CD4-positive, alpha-beta T cell treated with Interleukin-10 for 1 hour (primary cell): ENCODE results near the gene GGTLC2.
"Not testable (repeated sequence)": the region's sequence is repeated elsewhere in the genome, so short reads cannot be mapped to it uniquely, and the experiment has no call there.

Source experiments
- DNase-seq: peaks from one replicate; pipeline ENCODE4 v3.0.0-alpha.2; 2020

GGTLC2 gene

DNA sequence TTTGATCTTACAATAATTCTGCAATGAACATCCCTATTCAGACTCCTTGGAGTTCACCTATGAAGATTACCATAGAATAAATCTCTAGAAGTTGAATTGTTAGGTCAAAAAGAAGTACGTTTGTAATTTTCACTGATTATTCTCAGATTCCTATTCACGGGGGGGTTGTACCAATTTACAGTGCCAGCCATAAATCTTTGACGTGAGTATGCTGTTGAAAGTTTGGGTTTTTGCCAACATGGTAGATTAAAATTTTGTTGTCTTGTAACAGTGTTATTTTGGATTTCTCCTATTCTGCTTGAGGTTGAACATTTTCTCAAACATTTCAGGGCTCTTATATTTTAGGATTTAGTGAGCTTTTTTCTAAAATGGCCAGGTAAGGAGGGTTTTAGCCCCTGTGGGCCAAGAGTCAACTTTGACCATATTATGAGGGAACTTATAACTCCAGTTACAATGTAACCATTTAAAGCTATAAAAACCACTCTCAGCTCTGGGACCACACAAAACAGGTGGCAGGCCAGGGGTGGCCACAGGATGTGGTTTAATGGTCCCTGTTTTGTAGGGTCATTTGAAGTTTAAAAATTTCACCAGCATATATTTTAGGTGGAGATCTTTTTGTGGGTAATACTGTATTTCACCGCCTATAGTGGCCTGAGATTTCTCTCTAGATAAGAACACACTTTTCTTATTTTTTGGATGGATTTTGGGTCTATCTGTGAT, 25.8 kb downstream of the GGTLC2 start:
- no peak for DNase-seq

DNA sequence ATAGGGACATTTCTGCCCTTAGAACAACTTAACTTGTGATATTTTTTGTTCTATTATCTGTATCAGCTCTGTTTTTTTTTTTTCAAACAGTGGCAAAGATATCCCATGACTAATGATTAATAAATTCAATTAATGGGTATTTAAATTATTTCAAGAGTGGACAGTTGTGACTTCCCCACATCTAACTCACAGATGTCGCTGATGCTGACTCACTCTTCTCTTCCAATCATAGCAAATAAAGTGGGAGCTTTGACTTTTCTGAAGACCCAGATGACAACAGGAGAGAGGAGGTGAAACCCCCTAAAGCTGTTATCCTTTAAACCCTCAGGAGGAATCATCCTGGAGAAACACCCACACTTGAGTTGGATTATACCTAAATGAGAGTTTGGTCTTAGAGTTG, 27.1 kb downstream of the GGTLC2 start:
- no peak for DNase-seq

DNA sequence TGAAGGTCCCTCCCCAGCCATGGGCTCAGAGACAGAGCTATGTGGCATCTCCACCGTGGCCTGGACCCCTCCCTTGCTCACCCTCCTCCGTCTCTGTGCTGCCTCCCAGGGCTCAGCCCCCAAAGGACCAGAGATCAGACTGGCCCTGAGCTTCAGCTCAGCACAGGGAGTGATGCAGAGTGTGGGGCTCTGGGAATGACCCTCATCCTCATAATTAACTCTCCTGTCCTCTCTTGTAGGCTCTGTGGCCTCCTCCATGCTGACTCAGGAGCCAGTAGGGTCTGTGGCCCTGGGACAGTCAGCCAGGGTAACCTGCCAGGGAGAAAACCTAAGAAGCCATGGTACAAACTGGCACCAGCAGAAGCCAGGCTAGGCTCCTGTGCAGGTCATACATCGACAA, 28.7 kb downstream of the GGTLC2 start:
- no peak for DNase-seq

DNA sequence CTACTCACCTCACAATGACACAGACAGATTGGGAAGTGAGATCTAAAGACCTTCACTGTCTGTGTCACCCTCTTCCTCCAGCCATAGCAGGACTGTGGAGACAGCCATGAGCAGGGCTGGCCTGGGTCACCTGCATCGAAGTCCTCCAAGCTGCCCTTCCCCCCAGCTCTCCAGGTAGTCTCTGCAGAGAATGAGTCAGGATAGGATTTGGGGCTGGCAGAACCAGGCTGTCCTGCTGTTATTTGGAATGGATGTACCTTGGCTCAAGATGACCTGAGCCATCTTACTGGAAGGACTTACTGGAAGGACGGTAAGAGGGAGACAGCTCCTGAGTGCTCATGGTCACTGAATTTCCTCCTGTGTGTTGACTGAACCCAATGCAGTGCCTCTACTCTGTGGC, 29.2 kb downstream of the GGTLC2 start:
- DNase-seq, result no peak

DNA sequence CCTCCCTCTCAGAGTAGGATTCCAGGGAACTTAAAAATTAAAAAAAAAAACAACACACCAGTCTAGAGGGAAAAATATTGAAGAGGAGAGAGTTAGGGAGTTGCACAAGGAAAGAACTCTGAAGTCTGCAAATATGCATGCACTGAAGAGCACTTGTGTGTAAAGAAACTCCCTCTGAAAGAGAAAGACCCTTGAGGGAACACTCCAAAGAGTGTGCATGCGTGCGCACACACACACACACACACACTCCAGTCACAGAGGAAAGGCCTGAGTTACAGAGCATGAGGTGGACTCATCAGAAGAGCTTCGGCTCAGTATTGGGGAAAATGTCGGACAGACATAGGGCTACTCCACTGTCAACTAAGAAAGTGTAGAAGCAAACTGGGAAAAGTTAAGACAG, 30.1 kb downstream of the GGTLC2 start:
- no peak for DNase-seq

DNA sequence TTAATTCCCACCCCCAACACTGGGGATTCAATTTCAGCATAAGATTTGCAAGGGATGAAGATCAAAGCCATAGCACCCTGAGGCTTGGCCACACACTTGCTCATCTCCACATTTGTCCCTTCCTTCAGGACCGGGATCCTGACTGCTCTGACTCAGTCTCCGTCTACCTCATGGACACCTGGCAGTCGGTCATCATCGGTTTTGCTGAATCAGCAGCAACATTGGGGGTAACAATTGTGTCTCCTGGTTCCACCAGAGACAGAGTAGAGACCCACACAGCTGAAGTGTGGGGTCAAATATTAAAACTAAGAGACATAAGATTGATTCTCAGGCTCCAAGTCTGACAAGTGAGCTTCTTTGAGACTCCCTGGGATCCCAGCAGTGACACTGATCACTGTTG, 34.6 kb downstream of the GGTLC2 start:
- DNase-seq, result no peak

DNA sequence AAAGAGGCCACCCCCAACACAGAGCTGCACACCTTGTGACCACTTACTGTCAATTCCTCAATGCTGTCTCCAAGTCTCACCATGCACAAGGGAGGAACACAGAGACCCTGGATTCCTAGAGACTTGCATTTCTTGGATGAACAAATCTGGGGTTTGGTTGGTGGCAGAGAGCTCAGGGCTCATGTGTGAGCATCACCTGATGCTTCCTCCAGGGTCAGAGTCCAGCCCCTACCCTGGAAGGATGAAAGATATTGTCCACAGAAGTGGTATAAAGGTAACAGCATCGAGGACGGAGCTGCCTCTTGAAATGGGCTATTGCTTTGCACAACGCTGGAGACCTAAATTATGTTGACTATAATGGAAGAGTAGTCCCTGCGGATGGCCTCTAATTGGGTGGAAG, 36.0 kb downstream of the GGTLC2 start:
- DNase-seq, result no peak

DNA sequence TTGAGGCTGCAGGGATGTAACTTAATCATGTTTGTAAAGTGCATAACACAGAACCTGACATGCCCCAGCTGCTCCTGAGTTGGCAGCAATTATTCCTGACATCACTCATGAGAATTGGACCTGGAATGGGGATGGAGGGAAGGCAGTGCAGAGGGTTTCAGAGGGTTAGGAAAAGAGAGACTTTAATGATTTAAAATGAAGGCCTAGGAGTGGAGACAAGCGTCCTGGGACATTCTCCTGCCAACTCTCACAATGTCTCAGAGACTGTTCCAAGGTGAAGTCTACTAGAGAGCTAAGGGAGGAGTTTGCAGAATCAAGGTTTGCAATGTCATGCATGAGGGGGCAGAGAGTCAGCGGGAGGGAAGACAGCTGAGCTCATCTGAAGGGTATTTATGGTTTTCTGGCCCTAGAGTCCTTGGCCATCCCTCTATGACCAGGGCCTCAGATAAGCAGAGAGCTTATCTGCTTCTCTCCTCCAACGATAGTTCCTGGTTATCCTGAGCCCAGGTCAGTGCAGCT, 36.9 kb downstream of the GGTLC2 start:
- DNase-seq, result no peak

DNA sequence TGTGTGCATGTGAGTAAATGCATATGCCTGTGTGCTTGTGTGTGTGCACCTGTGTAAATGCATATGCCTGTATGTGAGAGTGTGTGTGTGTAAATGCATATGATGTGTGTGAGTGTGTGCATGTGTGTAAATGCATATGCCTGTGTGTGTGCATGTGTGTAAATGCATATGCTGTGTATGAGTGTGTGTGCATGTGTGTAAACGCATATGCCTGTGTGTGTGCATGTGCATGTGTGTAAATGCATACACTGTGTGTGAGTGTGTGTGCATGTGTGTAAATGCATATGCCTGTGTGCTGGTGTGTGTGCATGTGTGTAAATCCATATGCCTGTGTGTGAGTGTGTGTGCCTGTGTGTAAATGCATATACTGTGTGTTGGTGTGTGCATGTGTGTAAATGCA, 37.8 kb downstream of the GGTLC2 start:
- no peak for DNase-seq

DNA sequence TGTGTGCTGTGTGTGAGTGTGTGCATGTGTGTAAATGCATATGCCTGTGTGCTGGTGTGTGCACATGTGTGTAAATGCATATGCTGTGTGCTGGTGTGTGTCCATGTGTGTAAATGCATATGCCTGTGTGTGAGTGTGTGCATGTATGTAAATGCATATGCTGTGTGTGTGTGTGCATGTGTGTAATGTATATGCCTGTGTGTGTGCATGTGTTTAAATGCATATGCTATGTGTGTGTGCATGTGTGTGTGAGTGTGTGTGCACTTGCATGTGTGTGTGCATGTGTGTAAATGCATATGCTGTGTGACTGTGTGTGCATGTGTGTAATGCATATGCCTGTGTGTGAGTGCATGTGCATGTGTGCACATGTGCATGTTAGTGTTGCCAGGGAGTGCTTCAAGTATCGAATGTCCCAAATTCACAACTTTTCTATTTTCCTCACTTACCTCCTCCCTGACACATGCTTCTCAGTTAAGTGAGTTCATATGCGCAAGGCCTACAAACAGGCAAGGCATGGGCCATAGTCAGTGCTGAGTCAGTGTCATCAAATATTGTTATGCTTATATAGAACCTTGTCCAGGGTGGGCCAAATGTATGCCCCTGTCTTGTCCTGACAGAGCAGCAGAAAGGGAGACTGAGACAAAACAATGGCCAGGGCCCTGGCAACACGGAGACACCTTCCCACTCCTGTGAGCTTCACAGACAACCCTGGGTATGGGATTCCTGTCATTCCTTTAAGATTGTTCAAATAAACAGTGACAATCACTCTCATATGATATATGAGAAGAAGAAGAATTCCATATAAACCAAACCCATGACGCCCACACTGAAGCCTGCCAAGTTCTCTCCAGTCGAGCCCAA, 38.6 kb downstream of the GGTLC2 start:
- no peak for DNase-seq

DNA sequence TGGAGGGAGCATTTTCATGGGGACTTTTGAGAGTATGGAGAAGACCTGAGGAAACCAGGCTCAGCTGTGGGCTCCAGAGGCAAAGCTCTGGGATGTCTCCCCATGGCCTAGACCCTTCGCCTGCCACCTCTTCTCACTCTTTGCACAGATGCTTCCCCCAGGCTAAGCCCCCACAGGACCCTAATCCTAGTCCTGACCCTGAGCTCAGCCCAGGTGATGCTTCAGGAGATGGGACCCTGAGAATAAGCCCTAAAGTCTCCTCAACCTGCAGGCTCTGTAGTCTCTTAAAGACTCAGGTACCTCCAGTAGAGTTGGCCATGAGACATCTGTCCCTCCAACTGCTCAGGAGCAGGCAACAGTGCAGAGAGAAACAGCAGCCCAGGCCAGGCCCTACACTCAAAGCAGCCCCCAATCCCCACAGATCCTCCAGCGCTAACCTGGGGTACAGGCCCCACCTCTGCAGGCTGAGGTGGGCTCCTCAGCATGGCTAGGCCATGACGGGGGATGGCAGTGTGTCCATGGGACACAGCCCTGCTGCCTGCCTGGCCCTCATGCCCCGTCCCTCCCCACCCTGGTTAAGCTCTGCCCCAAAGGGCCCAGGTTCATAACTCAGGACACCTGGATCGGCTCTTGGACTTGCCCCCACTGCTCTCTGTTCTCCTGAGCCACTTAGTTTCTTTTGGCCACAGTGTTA, 39.4 kb downstream of the GGTLC2 start:
- DNase-seq, result no peak

DNA sequence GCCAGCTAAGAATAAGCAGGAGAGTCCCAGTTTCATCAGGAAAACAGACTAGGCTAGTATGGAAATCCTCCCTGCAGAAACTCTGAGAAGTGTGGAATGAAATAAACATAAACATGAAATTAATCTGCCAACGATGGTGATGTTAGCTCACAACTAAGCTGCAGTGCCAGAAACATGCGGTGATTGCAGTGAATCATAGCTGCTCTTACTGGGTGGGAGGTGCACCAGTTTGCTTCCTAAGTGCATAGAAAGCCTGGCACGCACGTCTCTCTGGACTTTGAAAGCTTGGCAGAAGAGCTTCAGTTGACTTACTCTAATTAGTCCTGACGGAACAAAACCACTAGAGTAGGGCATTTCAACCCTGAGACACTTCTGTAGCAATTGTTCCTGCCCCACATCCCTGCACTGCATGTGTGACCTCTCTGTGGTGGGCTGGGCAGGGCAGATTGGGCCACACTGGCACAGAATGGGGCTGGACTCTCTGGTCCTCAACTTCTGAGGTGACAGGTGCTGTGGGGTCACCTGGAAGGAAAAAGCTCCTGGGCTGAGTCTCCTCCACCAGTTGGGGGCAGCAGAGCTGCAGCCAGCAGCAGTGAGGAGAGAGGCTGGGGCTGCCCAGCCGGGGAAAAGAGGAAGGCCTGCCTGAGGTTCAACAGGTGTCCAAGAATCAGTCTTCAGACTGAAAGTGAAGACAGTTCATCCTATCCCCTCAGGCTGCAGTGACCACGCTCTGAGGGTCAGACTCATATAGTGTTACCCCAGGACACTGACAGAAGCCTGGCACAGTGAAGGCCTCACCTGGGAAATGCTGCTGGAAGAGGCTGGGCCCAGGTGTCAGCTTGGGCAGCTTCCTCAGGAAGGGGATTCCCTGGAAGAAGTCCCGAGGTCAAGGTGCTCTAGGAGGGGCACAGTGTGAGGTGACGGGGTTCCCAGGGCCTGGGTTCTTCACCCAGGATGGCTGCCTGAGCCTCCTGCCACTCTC, 40.5 kb downstream of the GGTLC2 start:
- peak; percentile 13 for DNase-seq

DNA sequence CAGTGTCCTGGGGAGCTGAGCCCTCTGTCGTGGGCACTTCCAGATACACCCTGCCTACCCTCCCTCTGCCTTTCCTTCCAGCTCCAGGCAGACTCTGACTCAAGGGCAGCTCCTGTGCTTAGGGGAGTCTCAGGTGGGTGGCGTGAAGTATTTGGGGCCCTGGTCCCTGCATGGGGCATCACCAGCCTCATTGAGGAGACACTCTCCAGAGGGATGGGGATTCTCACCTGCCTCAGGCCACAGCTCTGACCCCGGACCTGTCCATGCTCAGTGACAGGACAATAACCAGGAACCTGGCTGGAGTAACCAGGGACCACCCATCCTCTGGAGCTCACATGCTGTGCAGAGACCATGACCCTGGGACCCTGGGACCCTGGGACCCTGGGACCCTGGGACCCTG, 41.2 kb downstream of the GGTLC2 start:
- no peak for DNase-seq

DNA sequence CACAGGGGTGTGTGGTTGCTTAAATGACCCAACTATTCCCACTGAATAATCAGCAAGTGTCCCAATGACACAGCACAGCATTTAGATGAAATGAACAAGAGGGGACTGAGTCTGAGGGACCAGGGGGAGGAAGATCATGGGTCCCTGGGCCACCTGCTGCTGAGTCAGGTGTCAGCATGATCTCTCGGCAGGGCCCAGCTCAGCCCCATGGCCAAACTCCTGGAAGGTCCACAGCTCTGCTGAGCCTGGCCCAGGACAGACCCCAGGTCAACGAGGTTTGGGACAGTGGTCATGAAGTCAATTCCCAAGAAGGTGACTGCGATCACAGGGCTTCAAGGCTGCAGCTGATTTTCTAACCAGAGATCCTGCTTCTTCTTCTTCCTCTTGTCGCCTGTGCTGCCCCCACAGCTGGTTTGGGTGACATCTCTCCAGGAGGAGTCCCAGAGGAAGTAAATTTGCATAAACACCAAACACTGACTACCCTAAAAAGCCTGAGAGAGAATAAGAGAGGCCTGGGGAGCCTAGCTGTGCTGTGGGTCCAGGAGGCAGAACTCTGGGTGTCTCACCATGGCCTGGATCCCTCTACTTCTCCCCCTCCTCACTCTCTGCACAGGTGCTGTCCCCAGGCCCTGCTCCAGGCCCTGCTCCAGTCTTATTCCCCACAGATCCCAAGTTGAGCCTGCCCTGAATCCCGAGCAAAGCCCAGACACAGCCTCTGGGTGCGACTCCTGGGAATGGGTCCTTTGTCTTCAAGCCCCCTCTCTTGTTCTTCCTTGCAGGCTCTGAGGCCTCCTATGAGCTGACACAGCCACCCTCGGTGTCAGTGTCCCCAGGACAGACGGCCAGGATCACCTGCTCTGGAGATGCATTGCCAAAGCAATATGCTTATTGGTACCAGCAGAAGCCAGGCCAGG, 42.0 kb downstream of the GGTLC2 start:
- DNase-seq, result not testable (repeated sequence)

DNA sequence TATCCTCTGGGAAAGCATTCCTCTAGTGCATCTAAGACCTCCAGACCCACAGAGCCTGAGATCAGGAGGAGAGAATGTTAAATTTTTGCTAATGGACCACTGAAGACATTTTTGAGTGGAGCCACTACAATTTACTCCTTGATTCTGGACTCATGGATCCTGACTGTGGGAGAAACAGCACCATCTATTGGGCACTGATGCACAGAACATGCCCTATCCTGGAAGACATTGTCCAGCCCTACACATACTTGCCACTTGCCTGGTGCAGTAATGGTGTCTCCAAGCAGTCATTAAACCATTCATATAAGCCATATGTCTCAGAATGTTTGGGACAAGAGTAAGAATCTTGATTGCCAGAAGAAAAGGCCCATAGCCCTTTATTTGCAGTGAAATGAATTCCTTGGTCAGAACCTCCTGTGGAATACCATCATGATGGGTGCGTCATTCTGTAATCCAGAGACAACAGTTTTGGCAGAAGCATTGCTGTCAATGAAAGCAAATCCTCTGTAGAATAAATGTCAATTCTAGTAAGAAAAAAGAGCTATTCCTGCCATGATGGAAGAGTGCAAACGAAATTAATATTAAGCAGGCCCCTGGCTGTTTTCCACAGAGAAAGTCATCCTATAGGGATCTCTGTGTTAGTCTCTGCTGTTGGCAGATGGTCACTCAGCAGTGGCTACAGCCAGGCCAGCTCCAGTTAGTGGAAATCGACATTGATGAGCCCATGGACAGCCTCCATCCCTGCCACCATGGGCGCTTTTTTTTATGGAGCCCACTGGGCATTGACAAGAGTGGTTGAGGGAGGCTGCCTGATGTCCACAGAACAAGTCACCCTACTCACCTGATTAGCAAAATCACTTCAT, 43.5 kb downstream of the GGTLC2 start:
- peak; percentile 43 for DNase-seq

DNA sequence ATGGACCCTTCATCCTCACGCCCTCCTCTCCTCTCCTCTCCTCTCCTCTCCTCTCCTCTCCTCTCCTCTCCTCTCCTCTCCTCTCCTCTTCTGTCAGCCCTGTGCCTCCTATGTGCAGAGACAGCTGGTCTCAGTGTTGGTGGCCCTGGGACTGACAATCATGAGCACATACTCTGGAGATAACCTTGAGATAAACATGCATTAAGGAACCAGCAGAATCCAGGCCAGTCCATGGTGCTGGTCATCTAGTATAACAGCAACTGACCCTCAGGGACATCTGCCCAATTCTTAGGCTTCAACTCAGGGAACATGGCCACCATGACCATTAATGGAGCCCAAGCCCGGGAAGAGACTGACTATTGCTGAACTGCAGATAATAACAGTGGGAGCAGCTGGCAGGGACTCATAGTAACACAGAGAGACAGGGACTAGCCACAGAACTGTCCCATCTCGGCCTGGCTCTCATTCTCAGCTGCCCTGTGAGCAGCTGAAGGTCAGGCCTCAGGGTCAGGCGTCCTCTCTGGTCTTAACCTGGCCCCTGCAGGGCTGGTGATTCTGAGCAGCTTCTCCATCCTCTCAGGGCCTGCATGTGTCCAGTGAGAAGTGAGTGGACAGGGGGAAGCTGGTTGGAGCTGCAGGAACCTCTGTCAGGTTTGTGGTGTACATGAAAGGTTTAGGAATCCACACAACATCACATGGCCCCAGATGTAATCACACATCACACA, 45.4 kb downstream of the GGTLC2 start:
- no peak for DNase-seq

DNA sequence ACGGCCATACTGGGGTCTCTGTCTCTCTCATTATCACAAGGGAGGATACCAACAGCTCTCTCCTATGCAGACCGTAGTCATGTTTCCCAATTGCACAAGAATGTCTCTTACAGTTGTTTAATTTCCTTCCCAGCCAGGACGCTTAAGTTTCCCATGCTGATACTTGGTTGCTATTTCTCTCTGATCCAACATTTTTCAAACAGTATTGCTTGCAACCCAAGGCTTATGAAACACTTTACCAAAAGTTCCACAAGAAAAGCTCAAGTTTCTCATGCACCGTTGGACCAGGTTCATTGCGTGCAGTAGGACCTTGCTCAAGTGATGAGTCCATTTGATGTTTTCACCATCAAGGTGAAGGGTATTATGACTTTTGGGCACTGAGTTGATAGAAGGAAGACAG, 46.6 kb downstream of the GGTLC2 start:
- DNase-seq, result no peak

DNA sequence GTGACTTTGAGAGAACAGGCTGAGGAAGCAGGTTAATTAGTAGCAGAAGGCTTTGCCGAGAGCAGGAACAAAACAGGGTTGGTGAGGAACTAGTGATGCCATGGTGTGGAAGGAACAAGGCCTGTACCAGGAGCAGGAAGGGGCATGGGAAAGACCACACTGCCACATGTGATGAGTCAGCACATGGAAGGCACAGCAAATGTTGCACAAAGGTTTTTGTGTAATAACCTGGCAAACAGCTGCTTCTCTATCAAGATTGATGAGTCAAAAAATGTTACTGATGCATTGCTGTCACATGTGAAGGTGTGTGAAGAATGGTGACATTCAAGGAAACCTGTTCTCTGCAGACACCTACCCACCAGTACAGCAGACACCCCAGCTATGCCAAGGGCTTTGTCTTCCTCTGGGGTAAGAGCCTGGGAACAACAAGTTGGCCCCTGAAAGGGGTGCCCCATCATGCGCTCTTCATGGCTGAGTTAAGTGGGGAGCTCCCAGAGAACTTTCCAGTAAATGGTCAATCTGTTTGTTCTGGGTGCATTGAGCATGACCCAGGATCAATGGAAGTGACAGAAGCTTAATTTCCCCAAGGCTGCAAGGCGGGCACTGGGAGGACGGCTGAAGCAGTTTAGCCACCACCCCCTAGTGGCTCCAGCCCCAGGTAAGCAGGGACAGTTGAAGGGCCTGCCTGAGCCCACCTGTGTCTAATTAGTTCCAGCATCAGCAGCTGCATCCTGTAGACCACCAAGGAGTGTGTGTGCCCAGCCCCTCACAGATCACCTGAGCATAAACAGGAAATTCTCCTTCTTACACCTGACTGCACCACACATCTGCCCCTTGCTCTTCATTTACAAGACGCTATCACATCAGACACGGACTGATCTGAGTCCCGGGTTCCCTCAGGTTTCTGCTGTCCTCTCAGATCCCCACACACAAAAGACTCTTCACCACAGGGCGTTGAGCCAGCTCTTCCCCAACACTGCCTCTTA, 47.6 kb downstream of the GGTLC2 start:
- DNase-seq, result no peak
